Stimulated activated CD8-positive, alpha-beta memory T cell treated with anti-CD3 and anti-CD28 coated beads, Interleukin-12 subunit alpha, Interleukin-12 subunit beta, amount 100 ng/mL, for 1 hour (primary cell): ENCODE results near the gene GUK1.
A peak's percentile ranks its signal among the peaks of the same experiment; 100 is the strongest.
"Not testable (repeated sequence)": the region's sequence is repeated elsewhere in the genome, so short reads cannot be mapped to it uniquely, and the experiment has no call there.

Experiments used
- DNase-seq: peaks from one replicate; pipeline ENCODE4 v3.0.0-alpha.2; 2020; ENCODE audit warnings: low read depth

Gene GUK1

GRCh38 chr1:228104526-228105269 lies 35.4 kb upstream of the GUK1 start:
- no peak for DNase-seq

DNA sequence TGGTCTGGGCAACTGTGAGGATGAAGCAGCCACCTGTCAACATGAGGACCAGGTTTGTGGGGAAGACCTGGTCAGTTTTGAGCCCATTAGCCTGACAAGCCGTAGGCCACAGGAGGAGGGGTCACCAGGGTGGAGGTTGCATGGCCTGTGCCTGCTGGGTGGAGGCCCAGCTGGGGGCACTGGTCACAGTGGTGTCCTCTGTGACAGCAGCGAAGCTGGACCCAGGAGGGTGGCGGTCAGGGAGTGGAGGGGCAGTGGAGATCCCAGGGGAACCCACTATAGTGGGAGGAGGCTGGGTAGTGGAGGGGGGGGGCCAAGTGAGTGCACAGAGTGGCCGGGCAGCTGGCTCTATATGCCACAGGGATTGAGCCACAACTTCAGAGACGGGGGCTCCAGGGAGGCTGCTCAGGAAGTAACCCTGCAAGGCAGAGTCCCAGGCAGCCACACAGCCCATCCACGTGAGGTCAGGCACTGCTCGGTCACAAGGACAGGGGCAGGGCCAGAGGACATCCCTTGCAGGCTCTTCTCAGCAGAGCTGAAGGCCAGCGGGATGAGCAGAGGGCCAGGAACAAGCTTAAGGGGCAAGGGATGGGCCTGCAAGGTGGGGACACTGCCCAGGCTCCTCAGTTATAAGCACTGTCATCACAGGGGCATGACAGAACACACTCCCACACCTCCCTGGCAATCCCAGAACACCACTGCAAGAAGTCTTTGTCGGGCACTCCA lies 34.6 kb upstream of the GUK1 start:
- no peak for DNase-seq

GRCh38 chr1:228105996-228106799 lies 33.9 kb upstream of the GUK1 start:
- no peak for DNase-seq

- DNase-seq, result no peak
Observed at GRCh38 chr1:228106800-228107054, 33.4 kb upstream of the GUK1 start.

GRCh38 chr1:228107636-228108035 lies 32.4 kb upstream of the GUK1 start:
- no peak for DNase-seq

- DNase-seq, result no peak
Observed at GRCh38 chr1:228108055-228108690, 31.9 kb upstream of the GUK1 start.

DNA sequence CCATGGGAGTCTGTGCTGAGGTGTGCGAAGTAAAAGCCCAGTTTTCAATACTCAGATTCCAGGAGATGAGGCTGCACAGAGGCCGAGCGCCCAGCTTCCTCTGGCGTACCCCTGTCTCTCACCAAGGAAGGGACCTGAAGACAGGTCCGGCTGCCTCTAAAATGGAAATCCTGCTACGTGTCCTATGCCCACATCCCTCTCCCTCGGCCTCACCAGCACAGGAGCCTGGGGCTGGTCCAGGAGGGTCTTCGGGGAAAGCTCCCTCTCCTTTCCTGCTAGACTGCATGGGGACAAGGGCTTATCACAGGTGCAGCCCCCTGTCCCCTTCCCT lies 31.4 kb upstream of the GUK1 start:
- no peak for DNase-seq

DNA sequence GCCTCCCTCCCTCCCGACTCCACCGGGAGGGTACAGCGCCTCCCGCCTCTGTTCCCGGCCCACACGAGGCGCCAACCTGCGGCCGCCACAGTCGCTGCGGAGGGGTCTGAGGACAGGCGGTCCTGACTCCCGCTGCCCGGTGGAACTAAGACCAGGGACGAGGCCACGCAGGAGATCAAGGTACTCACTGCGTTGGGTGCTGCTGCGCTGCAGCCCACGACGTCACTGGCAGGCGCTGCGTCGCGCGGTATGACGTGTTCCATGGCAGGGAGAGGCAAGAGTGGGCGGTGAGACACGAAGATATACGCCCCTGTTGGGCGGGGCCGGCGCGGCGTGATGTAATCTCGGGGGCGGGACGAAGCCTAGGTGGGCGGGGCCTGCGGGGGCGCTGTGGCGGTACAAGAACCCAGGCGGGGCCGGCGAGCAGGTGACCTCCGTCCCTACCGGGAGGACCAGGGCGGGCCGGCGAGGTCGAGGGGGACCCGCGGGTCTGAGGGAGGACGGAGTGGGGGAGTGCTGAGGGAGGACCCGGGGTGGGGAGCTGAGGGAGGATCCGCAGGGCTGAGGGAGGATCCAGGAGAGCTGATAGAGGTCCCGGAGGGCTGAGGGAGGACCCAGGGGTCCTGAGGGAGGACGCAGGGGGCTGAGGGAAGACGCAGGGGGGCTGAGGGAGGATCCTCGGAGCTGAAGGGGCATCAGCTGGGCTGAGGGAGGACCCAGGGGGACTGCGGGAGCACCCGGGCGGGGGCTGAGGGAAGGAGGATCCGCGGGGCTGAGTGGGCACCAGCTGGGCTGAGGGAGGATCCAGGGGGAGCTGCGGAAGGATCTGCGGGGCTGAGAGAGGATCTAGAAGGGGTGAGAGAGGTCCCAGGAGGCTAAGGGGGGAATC lies 30.8 kb upstream of the GUK1 start, which contains the start of gene MRPL55:
TSS of gene MRPL55 (minus strand) at position 227 of the 889 bp plus-strand sequence. CDS start 1,039 bp downstream, outside the sequence.
- peak; percentile 95 for DNase-seq

GRCh38 chr1:228109962-228110488 lies 30.1 kb upstream of the GUK1 start:
- no peak for DNase-seq

- no peak for DNase-seq
Observed at GRCh38 chr1:228110556-228110955, 29.5 kb upstream of the GUK1 start.

GRCh38 chr1:228111315-228111714 lies 28.8 kb upstream of the GUK1 start:
- DNase-seq, result not testable (repeated sequence)

GRCh38 chr1:228112167-228112566 lies 27.9 kb upstream of the GUK1 start:
- DNase-seq, result no peak

DNA sequence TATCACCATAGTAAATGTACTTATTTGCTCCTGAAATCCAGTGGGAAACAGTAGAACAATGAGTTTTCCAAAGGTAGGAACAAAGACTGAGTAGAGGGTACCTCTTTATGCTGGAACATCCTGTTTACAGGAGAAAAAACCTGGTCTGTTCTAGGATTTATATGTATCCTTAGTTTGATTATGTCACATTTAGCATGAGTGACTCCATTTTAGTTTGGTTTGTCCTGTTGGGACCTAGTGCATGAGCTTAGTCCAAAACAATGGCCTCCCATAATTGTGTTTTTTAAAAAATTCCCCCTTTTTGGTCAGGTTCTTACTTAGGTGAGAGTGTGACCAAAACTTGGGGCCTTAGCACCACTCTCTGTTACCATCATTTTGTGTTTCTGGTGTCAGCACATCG lies 27.5 kb upstream of the GUK1 start:
- DNase-seq, result no peak

GRCh38 chr1:228114827-228115226 lies 25.3 kb upstream of the GUK1 start:
- no peak for DNase-seq

- DNase-seq, result no peak
Observed at GRCh38 chr1:228117335-228117734, 22.7 kb upstream of the GUK1 start.

GRCh38 chr1:228118040-228118439 lies 22.0 kb upstream of the GUK1 start:
- no peak for DNase-seq

DNA sequence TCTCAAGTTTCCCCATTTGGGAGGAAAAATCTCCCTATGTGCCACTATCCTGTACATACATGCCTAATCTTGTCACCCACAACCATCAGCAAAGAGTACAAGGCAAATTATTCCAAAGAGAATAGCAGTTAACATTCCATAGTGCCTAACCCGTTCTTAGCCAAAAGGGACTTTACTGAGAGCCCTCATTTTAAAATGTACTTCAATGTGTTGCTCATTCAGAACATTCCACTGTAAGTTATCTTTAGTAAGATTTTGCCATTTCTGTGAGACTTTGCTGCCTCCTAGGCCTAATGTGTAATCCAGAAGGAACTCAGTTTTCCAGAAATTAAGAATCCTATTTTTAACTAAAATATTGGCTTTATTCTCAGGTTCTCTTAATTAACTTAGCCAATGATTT lies 19.7 kb upstream of the GUK1 start:
- DNase-seq, result no peak

DNA sequence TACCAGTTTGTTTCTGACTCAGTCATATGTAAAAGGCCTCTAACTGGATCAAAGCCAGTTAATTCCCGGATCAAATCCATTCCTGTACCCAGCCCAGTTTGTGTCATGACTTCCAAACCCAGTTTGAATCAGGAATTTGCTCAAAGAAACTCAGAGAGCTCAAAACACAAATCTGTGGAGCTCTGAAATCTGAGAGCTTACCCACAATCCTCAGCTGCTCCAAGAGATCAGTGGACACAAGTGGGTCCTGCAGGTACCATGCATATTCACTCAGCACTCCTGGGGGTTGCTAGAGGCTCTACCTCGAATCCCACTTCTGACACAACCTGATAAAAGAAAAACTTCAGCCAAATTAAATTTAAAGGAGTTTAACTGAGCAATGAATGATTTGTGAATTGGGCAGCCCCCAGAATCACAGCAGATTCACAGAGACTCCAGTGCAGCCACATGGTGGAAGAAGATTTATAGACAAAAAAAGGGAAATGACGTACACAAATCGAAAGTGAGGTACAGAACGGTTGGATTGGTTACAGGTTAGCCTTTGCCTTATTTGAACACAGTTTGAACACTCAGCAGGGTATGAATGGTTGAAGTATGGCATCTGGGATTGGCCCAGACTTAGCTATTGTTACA lies 19.1 kb upstream of the GUK1 start:
- DNase-seq, result no peak

GRCh38 chr1:228122921-228123441 lies 17.1 kb upstream of the GUK1 start:
- DNase-seq, result no peak

DNA sequence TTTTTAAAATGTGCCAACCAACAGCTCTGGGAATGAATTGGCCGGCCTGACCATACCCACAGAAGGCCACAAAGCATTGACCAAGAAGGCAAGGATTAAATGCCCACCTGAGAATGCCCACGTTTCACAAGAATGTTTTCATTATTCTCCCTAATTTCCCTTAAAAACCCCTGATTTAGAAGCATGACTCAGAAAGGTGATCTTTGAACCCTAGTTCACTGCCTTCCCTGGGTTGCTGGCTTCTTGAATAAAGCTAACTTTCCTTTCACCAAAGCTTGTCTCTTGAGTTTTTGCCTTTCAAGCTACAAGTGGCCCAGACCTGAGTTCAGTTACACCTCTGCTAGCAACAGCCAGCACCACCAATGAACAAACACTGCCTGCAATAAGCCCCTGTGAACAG lies 16.6 kb upstream of the GUK1 start:
- DNase-seq, result no peak

DNA sequence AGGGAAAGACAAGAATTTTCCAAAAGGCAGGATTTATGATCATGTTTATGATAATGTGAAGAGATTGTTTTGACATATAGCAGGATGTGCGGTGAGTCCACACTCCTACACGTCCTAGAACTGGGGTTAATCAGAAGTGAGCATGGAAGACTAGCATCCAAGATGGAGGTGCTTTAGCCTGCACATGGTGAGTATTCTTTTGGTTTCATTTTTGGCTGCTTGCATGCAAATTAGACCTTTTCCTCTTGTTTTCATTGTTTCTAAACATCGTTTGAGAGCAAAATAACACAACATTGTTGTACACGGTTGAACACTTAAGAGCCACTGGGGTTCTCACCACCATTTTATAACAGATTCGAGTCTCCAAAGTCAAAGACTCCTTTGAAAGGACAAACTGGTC lies 14.9 kb upstream of the GUK1 start:
- no peak for DNase-seq
